GM21825 (cell line): ENCODE data around the gene SHLD1.

Source experiments
- ATAC-seq: cut with Tn5 transposase; IDR thresholded peaks from one replicate; pipeline ENCODE4 v1.9.1; 2021; ENCODE audit warnings: mild to moderate bottlenecking, moderate library complexity; ENCODE audit not compliant: unreplicated experiment

SHLD1 gene

GRCh38 chr20:5886788-5887187, 136.6 kb downstream of the SHLD1 start:
- ATAC-seq, result no peak

GRCh38 chr20:5887386-5887785, 137.2 kb downstream of the SHLD1 start:
- no peak for ATAC-seq

GRCh38 chr20:5888041-5888440, 137.8 kb downstream of the SHLD1 start:
- ATAC-seq, result no peak

GRCh38 chr20:5890773-5891441, 140.7 kb downstream of the SHLD1 start:
- no peak for ATAC-seq

- no peak for ATAC-seq
Observed at GRCh38 chr20:5893052-5893451, 142.9 kb downstream of the SHLD1 start.

GRCh38 chr20:5893621-5894020, 143.4 kb downstream of the SHLD1 start:
- no peak for ATAC-seq

GRCh38 chr20:5895626-5896025, 145.4 kb downstream of the SHLD1 start:
- no peak for ATAC-seq

GRCh38 chr20:5899444-5899843, 149.2 kb downstream of the SHLD1 start:
- no peak for ATAC-seq

GRCh38 chr20:5900908-5901307, 150.7 kb downstream of the SHLD1 start:
- ATAC-seq, result no peak

- ATAC-seq, result no peak
Observed at GRCh38 chr20:5908981-5909380, 158.8 kb downstream of the SHLD1 start.

- ATAC-seq, result no peak
Observed at GRCh38 chr20:5910186-5910585, 160.0 kb downstream of the SHLD1 start.

- ATAC-seq, result no peak
Observed at GRCh38 chr20:5913166-5913565, 163.0 kb downstream of the SHLD1 start.
